GM18951 (cell line): ENCODE measurements around the gene SRP9.

Experiments
- POLR2A ChIP-seq: IDR thresholded peaks from 4 replicates; pipeline ENCODE4 v1.6.1; 2011; ENCODE audit warnings: mild to moderate bottlenecking; ENCODE audit not compliant: insufficient read length, insufficient read depth; ENCODE audit errors: extremely low read depth
- in situ Hi-C: fragments of 300-500 bp; cut with MboI; formaldehyde crosslinking; loops from one replicate; pipeline ENCODE4 v1.12.0; 2022; ENCODE audit warnings: low sequenced_read_pairs, mixed read lengths, inconsistent platforms; ENCODE audit not compliant: unreplicated experiment

SRP9 gene

DNA sequence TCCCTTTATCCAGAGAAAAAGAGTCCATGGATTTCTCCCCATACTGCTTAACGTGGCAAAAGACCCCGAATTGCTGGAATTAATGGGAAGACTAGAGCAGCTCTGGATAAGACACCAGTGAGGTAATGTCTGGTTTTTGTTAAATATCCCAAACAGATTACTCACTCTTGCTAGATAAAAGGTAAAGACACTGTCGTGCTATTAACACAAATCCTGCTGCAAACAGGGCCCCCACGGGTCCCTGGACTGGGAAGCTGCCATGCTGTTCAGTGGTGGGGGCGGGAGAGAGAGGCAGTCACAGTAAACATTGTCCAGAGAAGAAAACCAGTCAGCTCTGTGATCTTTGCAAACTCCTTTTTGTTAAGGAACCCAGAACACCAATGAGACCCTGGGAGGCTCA is 15.2 kb upstream of the SRP9 start:
- TF ChIP-seq POLR2A = no peak
- in situ Hi-C loops = no loop called here

DNA sequence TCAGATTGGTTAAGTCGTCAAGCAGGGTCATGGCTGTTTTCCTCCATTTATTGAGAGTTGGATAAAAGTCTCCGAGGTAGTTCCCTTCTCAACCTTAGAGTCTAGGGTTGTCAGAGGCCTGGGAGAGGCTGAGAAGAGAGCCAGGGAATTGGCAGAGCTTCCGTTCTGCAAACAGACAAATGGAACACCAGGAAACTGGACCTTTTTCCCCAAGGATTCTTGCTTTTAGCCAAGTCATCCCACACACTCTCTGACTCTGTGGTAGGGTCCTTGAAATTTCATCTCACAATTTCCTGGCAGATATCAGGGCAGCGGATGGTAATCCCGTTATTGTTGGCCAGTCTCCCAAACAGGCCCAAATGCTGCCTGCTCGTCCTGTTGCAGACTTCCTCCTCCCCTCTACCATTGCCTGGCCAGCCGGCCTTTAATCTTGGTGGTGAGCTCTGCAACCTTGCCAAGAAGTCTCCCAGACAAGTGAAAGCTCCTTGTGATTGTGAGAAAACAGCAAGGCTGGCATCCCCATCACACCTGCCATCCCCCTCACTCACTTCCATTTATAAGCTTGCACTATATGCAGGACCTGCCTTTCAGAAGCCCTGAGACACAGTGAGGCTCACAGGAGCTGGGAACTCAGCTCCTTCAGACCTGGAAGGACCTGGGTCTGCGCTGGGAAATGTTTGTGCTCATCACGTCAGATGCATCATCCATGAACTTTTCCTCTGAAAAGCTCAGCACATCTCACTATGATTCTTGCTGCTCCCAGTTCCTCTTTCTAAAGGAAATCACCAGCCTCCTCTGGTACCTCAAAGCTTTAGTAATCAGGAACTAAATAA is 13.7 kb upstream of the SRP9 start:
- TF ChIP-seq POLR2A = no peak
- in situ Hi-C loops = no loop called here

DNA sequence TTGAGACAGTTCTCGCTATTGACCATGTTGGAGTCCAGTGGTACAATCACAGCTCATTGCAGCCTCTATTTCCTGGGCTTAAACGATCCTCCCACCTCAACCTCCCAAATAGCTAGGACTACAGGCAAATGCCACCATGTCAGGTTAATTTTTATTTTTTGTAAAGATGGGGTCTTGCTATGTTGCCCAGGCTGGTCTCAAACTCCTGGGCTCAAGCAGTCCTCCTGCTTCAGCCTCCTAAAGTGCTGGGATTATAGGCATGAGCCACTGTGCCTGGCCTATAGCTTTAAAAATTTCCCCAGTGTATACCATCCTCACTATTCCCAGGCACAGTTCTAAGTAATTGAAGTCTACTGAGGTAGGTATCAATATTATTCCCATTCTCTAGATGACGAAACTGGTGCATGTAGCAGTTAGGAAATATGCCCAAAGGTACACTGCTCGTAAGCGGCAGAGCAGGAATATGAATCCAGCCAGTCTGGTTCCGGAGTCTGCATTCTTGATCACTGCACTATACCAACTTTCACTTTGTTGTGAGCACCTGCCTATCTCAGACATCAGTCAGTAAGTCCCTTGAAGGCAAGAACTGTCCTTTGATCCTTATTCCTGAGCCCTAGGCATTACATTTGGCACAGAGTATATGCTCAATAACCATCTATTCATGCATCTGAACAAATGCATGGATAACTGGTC is 11.5 kb upstream of the SRP9 start:
- in situ Hi-C loops = no loop called here
- no peak for TF ChIP-seq POLR2A

DNA sequence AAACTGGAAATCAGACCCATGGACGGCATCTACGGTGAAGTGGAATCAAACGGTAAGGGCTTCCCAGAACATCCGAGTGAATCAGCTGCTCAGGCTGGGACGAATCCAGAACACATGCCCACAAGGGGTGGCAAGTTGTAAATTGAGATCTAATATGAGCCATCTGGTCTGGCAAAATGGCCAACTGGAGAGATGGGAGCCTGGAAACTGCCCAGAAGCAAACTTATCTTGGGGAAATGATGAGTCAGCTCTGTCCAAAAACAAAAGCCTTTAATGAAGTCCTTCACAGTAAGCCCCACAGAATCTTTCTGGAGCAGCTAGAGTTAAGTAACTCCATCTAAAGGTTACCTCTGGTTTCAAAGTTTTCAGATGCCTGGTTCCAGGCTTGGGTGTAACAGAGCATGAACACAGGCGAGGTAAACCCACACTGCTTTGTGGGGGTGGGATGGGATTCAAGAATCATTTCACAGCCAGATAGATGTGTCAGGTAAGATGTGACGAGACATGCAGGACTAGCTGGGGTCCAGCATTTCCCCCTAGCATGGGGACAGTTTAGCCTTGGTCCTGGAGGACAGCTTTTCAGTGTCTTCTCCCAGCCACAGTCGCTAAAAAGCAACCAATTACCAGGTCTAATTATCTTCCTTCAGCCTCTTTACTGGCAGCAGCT is 10.5 kb upstream of the SRP9 start:
- no peak for TF ChIP-seq POLR2A
- in situ Hi-C loops = no loop called here

DNA sequence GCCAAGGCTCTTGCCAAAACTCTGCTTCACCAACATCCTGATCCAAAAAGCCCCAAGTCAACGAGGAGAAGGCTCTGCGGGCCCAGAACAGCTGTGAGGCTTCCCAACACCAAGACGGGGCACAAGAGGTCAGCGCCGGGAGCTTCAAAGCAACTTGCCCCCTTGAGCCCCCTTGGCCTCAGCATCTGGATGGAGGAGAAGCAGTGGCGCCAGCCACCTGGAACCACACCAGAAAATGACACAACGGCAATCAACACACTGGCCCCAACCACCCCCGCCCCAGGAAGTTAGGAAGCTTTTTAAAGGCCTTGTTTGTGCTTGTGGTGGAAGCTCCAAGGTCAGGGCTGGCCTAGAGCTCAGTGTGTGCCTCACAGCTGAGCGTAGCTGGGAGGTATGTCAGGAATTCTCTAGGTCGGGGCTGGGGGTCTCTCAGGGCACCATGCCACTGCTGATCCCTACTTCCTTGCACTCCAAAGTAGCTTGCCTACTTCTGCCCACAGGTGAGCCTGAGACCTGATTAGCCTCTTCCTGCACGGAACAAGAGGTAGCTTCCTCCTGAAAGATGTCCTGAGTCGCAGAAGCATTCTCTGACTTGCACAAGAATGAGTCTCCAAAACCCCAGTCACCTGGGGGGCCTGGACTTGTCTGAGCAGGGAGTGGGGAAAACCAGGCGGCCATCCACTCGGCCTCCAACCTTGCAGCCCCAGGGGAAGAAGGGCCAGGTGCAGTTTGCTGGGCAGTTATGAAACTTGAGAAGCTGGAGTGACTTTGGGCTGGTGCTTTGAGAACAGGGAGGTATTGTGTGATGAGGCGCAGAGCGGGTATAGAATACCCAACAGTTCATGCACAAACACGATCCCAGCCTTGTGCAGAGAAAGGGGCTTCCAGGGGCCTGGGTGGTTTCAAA is 9.7 kb upstream of the SRP9 start:
- in situ Hi-C loops = no loop called here
- TF ChIP-seq POLR2A = no peak

DNA sequence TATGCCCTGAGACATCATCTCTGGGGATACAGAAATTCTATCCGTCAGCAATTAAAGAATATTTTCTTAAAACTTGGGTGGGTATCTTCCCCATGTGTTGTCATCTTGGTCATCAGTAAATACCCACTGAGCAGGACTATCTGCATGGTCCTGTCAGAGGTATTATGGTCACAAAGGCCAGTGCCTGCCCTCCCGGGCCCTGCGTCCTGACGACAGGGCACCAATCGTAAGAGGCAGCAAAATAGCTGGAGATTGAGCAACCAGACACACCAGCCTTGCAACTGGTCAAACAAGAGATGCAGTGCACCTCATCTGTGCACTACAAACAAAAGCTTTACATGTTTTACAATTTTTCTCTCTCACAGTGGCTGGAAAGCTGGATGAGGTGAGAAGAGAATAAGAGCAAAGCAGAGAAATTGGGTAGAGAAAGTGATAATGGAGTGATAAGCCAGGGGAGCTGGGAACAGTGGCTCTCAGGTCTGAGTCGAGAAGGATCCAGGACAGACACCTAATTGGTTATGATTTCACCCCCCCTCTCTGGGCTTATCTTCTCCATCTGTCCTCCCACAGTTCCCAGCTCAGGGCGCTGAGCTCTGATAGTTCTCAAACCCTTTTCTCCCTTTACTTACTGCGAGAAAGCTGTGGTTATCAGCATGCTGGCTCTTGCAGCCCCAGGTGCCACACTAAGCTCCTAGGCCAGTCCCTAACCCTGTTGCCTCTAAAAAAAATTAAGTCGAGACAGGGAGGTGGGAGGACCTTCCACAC is 8.8 kb upstream of the SRP9 start:
- in situ Hi-C loops = no loop called here
- TF ChIP-seq POLR2A = no peak

DNA sequence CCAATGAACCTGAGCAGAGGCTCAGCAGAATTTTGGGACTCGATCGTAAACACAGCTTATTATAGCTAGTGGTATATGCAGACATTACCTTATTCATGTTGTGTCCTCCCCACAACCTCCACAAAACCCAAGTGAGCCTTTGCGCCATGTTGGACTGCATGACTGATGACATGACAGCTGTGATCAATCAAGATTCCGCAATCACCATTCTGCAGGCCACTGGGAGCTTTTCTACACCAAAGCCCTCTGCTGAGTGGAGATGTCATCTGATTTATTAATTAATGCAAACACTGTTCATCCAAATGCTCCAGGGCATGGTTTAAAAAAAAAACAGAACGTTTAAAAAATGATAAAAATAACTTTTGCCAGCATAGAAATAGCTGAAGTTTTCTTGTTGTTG is 7.9 kb upstream of the SRP9 start:
- no peak for TF ChIP-seq POLR2A
- in situ Hi-C loops = no loop called here

DNA sequence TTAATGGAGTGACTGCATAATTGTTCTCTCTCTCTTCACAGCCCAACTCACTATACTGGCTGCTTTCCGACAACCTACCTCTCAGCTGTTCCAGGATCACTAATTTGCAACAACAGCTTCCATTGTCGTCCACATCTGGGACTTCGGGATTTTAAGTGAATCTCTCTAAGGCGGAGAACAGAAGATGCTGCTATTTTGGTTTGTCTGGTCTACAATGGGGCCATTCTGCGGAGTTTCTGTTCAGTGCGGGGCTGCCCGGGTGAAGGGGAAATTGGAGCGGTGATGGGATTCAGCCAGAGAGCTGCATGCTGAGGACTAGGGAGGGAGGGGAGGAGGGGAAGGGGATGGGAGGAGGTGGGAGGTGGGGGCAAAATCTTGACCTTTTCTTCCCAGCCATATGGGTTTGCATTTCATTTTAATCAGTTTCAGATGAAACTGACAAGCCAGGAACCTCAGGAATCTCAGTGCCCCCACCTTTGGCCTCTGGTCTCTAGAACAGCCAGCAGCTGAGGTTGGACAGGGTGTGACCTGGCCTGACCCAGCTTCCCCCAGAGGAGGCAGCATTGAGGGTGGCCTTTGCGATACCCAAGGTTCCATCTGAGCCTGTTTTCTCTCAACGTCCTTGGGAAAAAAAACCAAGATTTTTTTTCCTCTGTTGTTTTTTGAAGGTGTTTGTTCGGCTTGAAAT is 6.9 kb upstream of the SRP9 start:
- in situ Hi-C loops = no loop called here
- no peak for TF ChIP-seq POLR2A

DNA sequence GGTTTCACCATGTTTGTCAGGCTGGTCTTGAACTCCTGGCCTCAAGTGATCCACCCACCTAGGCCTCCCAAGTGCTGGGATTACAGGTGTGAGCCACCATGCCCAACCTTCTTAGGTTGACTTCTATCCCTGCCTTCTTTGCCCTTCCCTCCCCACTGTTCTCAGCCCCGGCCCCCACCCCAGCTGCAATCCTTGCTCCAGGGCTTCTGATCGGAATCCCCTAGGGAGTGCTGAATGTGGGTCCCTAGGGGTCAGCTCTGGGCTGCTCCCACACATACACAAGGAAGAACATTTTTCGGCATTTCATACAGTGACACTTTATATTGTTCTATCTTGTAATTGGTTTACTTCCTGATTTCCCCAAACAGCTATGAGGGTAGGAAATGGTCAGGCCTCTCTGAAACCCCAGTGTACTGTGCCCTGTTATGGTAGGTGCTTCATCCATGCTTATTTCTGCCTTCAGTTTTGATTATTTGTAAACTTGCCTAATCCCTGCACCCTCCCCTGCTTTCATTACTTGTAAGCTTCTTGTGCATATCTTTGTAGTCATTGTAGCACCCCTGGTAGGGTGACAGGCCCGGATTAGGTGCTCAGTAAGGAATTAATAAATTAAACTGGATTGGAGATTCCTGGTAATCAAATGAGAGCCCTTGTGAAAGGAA is 5.8 kb upstream of the SRP9 start:
- no peak for TF ChIP-seq POLR2A
- in situ Hi-C loops = no loop called here

DNA sequence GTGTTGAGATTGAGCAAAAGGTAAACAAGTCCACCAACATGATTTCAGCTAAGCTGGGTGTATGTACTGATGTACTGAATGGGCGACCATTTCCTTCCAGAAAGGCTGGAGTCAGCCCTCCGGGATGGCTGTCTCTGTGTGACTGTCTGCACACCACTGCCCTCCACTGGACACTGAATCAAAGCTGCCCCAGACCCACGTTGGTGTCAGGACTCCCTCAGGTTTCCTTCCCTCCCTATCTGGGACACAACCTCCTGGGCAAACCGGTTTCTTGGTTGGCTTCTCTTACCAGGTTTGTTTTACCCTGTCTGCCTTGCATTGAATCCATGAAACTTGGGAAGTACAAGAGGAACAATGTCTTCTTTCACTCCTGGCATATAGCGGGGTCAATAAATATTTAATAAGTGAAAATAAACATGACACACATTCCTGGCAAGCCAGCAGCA is 5.3 kb upstream of the SRP9 start:
- TF ChIP-seq POLR2A = no peak

DNA sequence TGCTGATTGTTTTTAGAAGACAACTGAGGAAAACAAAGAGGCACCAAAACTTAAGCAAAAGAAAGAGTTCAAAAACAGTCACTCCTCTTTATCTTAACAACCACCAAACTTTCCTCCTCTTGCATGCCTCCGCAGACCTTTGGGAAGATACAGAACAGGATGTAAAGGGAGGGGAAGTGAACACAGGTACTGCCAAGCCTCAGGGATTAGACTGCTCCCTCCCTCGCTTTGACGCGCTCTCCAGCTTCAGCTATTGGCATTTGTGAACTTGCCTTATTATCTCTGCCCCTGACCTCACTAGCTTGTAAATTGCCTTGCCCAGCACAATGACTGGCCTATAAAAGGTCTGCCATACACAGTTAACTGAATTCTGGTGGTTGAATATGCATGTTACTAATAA is 4.8 kb upstream of the SRP9 start:
- in situ Hi-C loops = no loop called here
- TF ChIP-seq POLR2A = no peak

More for the DNA sequence above, 5.3 kb upstream of the SRP9 start:
- in situ Hi-C loops = no loop called here
